ENCODE data around the gene HSDL2. TPM values are rescaled to one million over a fixed set of nuclear protein-coding genes. Genes with fewer than 3 reads are reported as not detected.

Gene HSDL2
- total and polyA plus RNA-seq, 2 of the 4 experiments (the other 2 are of a cell fraction), result 17.7 to 65.8 TPM

DNA sequence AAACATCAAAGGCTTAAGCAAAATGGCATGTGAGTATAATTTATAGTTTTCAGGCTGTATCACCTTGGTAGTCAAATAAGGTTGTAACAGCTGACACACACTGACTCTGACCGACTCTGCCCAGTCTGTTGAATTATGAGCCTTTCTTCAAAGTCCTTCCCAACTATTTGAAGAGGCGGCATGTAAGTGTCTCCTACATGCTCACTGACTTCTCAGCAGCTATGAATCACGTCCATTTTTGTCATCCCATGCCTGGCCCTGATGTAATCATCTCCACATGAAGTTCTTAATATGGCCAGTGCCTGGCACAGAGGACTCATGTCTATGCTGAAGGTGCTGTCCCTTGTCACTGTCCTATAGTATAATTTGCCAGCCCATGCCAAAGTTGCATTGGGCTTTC, 41.3 kb upstream of the HSDL2 start:
- no peak overlapping the region for H3K56ac ChIP-seq (ENCODE audit: extremely low read depth, insufficient read depth, low read length)
- H3K4me3 ChIP-seq (ENCODE audit: insufficient read depth, low read depth, low read length), result no peak overlapping the region
- peaks cover 5% of the 10 kb centered on the region for H3K4me1 ChIP-seq (ENCODE audit: control insufficient read depth, insufficient read depth, low read length)
- H4K20me1 ChIP-seq (ENCODE audit: insufficient read depth, low read length), result no peaks in the 10 kb centered on the region
- WGBS, 2 experiments (ENCODE audit: extremely low coverage in 2 of 2, insufficient read length in 1 of 2), result 40% methylated on average over 2 of the region's 3 CpGs; no CpG with 5 or more reads in 1 of the 2 experiments
- H3K23ac ChIP-seq (ENCODE audit: low read depth, low read length), result no peak overlapping the region
- 0 out of 2 replicates have a peak overlapping the region, but pooled peaks have one; percentile 20 for H2AK5ac ChIP-seq (ENCODE audit: low read depth, low read length)
- no peak overlapping the region for H3K18ac ChIP-seq (ENCODE audit: low read depth, low read length)
- no peaks in the 10 kb centered on the region for H3K27me3 ChIP-seq (ENCODE audit: control insufficient read depth, insufficient read depth, low read length)
- H3K9ac ChIP-seq (ENCODE audit: low read depth, low read length), result no peak overlapping the region
- DNase-seq (peak; percentile 70), ATAC-seq (ENCODE audit: low read depth) (no peak)
- no peak overlapping the region for H2BK15ac ChIP-seq (ENCODE audit: low read depth, low read length)
- no peak for TF ChIP-seq BHLHE40 (IDR thresholded peaks at IDR 0.05; ENCODE audit: low read depth, low read length)
- TF ChIP-seq CEBPB (IDR thresholded peaks at IDR 0.05; ENCODE audit: low read depth, low read length), result peak; percentile 50; the same call in 1 of the 2 replicates
- TF ChIP-seq RFX5 (IDR thresholded peaks at IDR 0.05; ENCODE audit: low read depth, low read length), result no peak
- ChIA-PET POLR2A (ENCODE audit: unreplicated experiment) (no interaction called here), CTCF (no interaction called here)
- no TSS peak for BruUV-seq (replicated peaks)
- no peaks in the 10 kb centered on the region for H3K36me3 ChIP-seq (ENCODE audit: control insufficient read depth, insufficient read depth, low read length)
- intact Hi-C loops (cut with micrococcal nuclease) (loop anchor here (10.0 kb wide), 1 partner anchor 574 kb away; no protein-coding TSS in a partner anchor), in situ Hi-C loops (cut with MboI; ENCODE audit: low sequenced_read_pairs) (no loop called here), dilution Hi-C loops (cut with HindIII; ENCODE audit: low sequenced_read_pairs, unreplicated experiment) (no loop called here)
- H2BK20ac ChIP-seq (ENCODE audit: low read depth, low read length), result no peak overlapping the region
- H3K14ac ChIP-seq (replicated peaks; ENCODE audit: low read depth, low read length), result no peak overlapping the region
- no peak overlapping the region for H4K8ac ChIP-seq (ENCODE audit: low read depth in 2 of 2, low read length in 2 of 2)
- no peak overlapping the region for H2BK5ac ChIP-seq (ENCODE audit: low read depth, low read length, poor library complexity, severe bottlenecking)
- H2BK120ac ChIP-seq (ENCODE audit: low read depth, low read length), result no peak overlapping the region
- no peaks in the 10 kb centered on the region for H3K9me3 ChIP-seq (ENCODE audit: control insufficient read depth, insufficient read depth, low read length)
- no peak overlapping the region for H3K4ac ChIP-seq (ENCODE audit: low read depth, low read length)
- peaks cover 3% of the 10 kb centered on the region; the same call in 1 of the 2 replicates for H3K9me1 ChIP-seq (ENCODE audit: insufficient read depth, low read length)
- H3K4me2 ChIP-seq (ENCODE audit: low read depth, low read length), result no peak overlapping the region
- no peak overlapping the region for H4K91ac ChIP-seq (ENCODE audit: insufficient read depth, low read depth, low read length)
- H2AFZ ChIP-seq (replicated peaks; ENCODE audit: low read length, poor library complexity), result peak overlapping the region; percentile 46
- H2AK9ac ChIP-seq (replicated peaks; ENCODE audit: low read depth, low read length, poor library complexity), result no peak overlapping the region
- no peak overlapping the region for H4K5ac ChIP-seq (ENCODE audit: low read depth, low read length)
- no peak overlapping the region for H3K27ac ChIP-seq (ENCODE audit: insufficient read depth, low read length)
- no peaks in the 10 kb centered on the region for H3K79me1 ChIP-seq (ENCODE audit: low read depth in 1 of 2, low read length in 2 of 2)
